HL-60 (cell line): ENCODE results near the gene ABCA4.

Experiments used
- DNase-seq, 2 experiments: peaks; one replicate each; pipeline ENCODE4 v3.0.0-alpha.2; 2010 to 2020; ENCODE audit warnings: low read depth in 1 of 2, low spot score in 1 of 2
- H3K27ac ChIP-seq: fragments of 250-450 bp; sonication (Bioruptor Pico); replicated peaks from 2 replicates; pipeline ENCODE4 v1.5.1; 2020; ENCODE audit warnings: mild to moderate bottlenecking, moderate library complexity
- H3K27me3 ChIP-seq: fragments of 250-450 bp; sonication (Bioruptor Pico); 2 replicates; pipeline ENCODE4 v1.5.1; 2021; ENCODE audit warnings: mild to moderate bottlenecking, moderate library complexity; ENCODE audit not compliant: insufficient read depth, poor library complexity, severe bottlenecking
- H3K4me3 ChIP-seq: replicated peaks from 2 replicates; pipeline ENCODE4 v1.5.1; 2011; ENCODE audit warnings: mild to moderate bottlenecking, control low read depth, low read length; ENCODE audit not compliant: insufficient read depth
- CTCF ChIP-seq: IDR thresholded peaks from one replicate; pipeline ENCODE4 v1.5.1; 2011; ENCODE audit warnings: low read length, control low read depth, inconsistent platforms; ENCODE audit not compliant: insufficient read depth
- GABPA ChIP-seq: IDR thresholded peaks from 2 replicates; pipeline ENCODE4 v1.6.1; 2012; ENCODE audit warnings: low read depth
- POLR2AphosphoS5 ChIP-seq: IDR thresholded peaks from 2 replicates; pipeline ENCODE4 v1.6.1; 2012; ENCODE audit warnings: low read depth
- REST ChIP-seq: IDR thresholded peaks from 2 replicates; pipeline ENCODE4 v1.6.1; 2012; ENCODE audit warnings: low read depth; ENCODE audit not compliant: insufficient replicate concordance
- SPI1 ChIP-seq: IDR thresholded peaks from 2 replicates; pipeline ENCODE4 v1.6.1; 2012; ENCODE audit warnings: low read depth, mild to moderate bottlenecking, borderline replicate concordance

The ABCA4 gene

GRCh38 chr1:94024104-94024792 is 96.7 kb downstream of the ABCA4 start:
- Histone ChIP-seq H3K4me3 (no peak overlapping the region), H3K27ac (no peak overlapping the region), H3K27me3 (no peaks in the 10 kb centered on the region)
- no peak for DNase-seq
- no peak for TF ChIP-seq SPI1
- TF ChIP-seq CTCF: no peak
- TF ChIP-seq REST: no peak
- TF ChIP-seq GABPA: no peak
- no peak for TF ChIP-seq POLR2AphosphoS5

- no peaks in the 10 kb centered on the region for H3K27me3 ChIP-seq
- H3K27ac ChIP-seq: no peak overlapping the region
- no peak overlapping the region for H3K4me3 ChIP-seq
- TF ChIP-seq GABPA (no peak), POLR2AphosphoS5 (no peak), REST (no peak), SPI1 (no peak), CTCF (no peak)
- no peak for DNase-seq
These were observed 98.3 kb downstream of the ABCA4 start for GRCh38 chr1:94022471-94023189.

GRCh38 chr1:94020764-94021579 is 100.0 kb downstream of the ABCA4 start:
- Histone ChIP-seq H3K27me3 (no peaks in the 10 kb centered on the region), H3K27ac (no peak overlapping the region), H3K4me3 (no peak overlapping the region)
- TF ChIP-seq SPI1: no peak
- TF ChIP-seq REST: no peak
- no peak for TF ChIP-seq POLR2AphosphoS5
- no peak for TF ChIP-seq GABPA
- TF ChIP-seq CTCF: no peak
- DNase-seq: no peak
